ENCODE results near the gene CLEC10A.
"Not testable (repeated sequence)": the region's sequence is repeated elsewhere in the genome, so short reads cannot be mapped to it uniquely, and the experiment has no call there.

CLEC10A gene

DNA sequence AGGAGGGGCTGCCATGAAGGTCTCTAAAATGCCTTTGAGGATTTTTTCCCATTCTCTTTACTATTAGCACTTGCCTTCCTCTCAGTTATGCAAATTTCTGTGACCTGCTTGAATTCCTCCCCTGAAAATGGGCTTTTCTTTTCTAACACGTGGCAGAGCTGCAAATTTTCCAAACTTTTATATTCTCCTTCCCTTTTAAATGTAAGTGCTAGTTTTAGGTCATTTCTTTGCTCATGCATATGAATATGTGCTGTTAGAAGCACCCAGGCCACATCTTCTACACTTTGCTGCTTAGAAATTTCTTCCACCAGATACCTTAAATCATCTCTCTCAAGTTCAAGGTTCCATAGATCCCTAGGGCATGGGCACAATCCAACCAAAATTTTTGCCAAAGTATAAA lies 11.8 kb downstream of the CLEC10A start:
- no peak for DNase-seq

DNA sequence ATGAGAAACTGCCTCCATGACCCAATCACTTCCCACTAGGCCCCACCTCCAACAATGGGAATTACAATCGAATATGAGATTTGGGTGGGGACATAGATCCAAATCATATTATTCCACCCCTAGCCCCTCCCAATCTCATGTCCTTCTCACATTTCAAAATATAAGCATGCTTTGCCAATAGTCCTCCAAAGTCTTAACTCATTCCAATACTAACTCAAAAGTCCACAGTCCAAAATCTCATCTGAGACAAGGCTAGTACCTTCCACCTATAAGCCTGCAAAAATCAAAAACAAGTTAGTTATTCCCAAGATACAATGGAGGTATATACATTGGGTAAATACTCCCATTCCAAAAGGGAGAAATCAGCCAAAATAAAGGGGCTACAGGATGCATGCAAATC lies 12.9 kb downstream of the CLEC10A start:
- no peak for DNase-seq

DNA sequence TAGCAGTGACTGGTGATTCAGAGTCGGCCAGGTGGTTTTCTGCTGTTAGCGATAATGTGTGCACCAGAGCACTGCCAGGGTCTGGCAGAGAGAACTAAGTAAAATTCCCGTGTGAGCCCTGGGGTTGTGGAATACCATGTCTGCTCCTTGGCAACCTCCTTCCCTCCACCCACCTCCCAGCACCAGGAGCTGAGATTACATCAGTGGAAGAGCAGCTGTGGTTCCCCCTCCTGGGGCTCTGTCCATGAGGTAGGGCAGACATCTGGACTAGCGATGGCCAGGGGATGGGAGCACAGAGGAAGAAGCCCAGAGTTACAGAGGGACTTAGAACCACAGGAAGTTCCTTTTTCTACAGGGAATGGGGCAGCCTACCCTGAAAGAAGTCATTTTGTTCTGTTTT lies 15.8 kb downstream of the CLEC10A start:
- DNase-seq, result no peak

DNA sequence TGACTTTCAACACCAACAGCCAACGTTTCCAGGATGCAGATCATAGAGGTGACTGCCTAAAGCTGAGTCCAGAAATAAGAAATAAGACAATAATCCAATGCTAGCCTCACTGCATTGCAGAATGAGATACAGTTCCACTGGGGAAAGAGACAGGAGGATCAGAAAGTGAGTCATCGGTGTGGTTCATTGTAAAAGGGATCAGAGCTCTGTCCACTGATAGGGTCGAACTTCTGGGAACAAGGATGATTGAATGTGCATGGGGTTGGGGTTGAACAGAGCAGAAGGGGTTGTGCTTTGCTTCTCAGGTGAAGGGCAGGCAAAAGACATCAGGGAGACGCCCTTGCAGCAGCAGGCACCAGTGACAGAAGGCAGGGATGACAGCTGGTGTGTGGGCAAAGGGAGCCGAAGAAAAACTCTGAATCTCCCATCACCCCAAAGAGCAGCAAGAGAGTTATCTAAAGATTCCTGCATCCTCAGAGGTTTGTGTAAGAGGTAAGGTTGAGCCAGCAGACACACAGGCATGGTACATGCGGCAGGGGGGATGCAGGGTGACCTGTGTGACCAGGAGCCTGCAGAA lies 16.4 kb downstream of the CLEC10A start:
- no peak for DNase-seq

DNA sequence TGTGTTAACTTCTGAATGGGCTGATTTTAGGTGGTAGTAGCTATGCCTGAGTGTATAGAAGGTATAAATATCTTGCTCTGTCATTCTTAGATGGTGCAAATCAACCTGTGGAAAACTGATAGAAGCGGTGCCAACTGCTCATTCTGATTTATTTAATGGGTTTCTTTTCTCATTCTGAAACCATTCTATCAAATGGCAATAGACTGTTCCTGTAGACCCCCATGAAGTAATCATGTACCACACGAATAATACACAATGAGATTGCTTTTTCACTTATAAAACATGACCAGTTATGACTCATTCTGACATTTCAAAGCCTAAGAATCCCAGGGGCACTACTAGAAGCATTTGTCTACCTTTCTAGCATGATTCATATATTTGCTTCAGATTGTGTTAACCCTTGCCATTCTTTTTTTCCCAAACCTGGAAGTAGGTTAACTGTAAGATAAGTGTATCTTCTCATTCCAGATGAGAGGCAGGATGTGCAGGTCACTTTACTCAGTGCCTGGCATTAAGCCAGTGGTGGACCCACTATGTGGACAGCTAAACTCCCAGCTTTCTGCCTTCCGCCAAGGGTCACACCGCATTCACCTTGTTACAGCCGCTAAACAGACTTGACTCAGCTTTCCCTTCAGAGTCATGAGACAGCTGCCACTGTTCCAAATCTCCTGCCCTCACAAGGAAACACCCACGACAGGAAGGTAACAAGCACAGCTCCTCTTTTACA lies 19.7 kb downstream of the CLEC10A start:
- DNase-seq, result no peak

DNA sequence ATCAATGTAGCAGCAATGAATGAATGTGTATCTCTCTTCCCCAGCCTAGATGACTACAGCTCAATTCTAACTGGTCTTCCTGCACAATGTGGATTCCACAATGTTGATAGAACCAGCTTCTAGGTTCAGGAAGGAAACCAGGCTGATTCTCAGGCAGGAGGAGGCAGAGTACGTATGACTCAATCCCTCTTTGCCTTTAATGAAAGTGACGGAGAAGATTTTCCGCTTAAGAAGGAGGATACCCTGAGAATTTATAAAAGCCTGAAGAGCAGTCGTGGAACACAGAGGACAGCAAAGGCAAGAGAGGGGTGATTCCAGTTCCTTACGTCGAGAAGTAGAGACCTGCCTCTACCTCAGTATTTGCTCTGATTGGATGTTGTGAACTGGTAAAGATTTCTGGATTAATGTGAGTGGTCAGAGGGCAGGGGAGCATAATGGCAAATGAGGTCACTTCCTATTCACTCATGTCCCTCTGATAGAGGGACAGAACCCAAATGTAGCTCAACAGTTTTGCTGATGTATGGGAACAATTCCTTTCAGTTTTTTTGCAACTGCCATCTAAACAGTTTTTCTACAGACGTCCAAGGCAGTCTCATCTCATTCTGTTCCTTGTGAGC lies 21.1 kb downstream of the CLEC10A start:
- no peak for DNase-seq

DNA sequence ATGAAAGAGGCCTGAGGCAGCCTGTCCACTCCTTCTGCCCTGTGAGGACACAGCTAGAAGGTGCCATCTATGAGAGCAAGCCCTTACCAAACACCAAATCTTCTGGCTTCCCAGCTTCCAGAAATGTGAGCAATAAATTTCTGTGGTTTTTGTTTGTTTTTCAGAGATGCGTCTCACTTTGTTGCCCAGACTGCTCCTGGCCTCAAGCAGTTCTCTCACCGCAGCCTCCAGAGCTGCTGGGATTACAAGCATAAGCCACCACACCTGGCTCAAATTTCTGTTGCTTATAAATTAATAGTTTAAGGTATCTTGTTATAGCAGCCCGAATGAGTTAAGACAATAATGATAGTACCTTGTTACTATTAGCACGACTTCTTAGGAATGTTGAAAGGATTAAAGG lies 23.7 kb downstream of the CLEC10A start:
- no peak for DNase-seq

DNA sequence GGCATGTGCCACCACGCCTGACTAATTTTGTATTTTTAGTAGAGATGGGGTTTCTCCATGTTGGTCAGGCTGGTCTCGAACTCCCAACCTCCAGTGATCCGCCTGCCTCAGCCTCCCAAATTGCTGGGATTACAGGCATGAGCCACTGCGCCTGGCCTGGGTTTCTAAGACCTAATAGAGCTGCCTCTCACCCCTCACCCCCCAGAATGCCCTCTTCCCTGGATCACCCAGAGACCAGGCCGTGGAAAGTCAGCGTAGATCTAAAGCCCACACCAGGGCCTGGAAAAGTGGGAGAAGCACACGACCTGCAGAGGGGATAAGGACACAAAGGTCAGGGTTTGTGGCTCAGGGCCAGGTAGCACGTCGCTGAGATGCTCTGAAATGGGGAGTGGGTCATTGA lies 29.5 kb downstream of the CLEC10A start:
- DNase-seq, result not testable (repeated sequence)

DNA sequence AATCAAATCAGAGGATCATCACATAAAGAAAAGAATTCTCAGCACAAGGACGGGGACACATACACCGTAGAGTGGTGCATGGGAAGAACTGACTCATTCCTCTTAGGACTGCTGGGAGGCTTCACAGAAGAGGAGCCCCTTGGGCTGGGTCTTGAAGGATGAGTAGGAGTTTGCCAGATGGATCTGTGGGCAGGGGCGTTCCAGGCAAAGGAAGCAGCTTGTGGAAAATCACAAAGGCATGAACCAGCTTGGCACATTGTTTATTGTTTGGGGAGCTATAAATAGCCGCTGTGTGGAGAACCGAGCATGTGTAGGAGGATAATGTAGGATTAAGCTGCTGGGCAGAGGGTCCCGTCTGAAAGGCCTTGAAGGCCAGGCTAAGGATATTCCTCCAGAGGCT lies 31.1 kb downstream of the CLEC10A start:
- no peak for DNase-seq

DNA sequence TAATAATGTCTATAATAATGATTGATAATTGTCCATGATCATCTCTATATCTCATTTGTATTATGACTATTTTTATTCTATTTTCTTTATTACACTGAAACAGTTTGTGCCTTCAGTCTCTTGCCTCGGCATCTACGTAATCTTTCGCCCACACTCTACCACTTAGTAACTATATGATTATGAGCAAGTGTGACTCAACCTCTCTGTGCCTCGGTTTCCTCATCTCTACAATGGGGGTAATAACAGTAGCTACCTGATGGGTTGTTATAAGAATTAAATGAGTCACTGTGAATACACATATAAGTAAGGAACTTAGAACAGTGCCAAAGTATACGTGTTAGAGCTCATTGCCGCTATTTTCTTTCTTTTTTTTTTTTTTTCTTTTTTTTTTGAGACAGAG lies 32.5 kb downstream of the CLEC10A start:
- no peak for DNase-seq

DNA sequence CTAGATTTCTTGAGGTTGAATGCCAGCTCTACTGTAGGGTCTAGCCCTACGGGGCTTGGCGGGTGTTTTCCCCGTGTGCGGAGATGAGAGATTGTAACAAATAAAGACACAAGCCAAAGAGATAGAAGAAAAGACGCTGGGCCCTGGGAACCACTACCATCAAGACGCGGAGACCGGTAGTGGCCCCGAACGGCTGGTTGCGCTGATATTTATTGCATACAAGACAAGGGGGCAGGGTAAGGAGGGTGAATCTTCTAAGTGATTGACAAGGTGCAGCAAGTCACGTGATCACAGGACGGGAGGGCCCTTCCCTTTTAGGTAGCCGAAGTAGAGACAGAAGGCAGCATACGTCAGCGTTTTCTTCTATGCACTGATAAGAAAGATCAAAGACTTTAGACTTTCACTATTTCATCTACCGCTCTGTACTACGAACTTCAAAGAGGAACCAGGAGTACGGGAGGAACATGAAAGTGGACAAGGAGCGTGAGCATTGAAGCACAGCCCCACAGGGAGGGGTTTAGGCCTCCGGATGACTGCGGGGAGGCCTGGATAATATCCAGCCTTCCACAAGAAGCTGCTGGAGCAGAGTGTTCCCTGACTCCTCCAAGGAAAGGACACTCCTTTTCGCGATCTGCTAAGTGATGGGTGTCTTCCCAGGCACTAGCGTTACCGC lies 33.2 kb downstream of the CLEC10A start:
- DNase-seq, result peak; percentile 57

DNA sequence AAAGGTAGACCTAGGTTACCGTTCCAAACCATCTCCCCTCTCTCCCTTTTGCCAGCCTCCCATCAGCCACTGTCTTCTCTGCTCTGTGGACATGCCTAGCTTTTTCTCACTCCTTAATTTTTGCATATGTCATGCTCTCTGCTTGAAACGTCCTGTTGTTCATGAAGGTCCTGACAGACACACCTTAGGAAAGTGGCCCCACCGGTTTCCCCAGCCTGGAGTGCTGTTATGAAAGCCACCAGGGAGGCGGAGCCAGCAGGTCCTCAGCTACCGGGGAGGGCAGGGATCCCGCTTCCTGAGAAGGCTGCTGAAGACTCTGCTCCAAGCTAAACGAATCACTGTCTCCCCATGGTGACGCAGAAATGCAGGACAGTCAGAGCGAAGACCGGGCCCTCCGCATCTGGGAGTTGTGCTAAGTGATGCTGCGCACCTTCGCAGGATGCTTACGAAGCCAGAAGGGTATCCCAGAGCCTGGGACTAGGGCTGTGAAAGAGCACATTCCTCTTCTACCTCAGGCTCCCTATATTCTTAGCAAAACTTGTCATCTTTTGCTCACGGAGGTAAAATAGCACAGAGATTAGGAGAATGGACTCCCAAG lies 33.8 kb downstream of the CLEC10A start:
- no peak for DNase-seq

DNA sequence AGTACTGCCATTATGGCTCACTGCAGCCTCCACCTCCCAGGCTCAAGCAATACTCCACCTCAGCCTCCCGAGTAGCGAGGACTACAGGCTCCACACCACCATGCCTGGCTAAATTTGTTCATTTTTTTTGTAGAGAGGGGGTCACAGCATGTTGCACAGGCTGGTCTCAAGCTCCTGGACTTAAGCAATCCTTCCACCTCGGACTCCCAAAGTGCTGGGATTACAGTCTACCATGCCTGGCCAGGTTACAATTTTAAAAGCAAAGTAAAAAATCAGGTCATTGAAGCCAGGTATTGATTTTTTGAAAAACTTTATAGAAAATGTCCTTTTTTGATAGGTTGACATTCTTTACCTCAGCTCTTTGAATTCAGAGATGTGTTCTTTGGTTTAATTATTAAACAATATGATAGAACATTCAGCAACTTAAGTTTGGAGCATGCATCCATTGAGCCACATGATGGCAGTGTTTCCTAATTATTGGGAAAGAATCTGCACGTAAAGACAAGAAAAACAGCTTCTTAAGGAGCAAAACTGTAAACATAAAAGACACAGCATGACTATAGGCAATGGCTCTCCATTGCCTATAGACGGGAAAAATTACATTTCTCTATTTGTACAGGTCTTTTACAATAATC lies 34.4 kb downstream of the CLEC10A start:
- DNase-seq, result no peak

DNA sequence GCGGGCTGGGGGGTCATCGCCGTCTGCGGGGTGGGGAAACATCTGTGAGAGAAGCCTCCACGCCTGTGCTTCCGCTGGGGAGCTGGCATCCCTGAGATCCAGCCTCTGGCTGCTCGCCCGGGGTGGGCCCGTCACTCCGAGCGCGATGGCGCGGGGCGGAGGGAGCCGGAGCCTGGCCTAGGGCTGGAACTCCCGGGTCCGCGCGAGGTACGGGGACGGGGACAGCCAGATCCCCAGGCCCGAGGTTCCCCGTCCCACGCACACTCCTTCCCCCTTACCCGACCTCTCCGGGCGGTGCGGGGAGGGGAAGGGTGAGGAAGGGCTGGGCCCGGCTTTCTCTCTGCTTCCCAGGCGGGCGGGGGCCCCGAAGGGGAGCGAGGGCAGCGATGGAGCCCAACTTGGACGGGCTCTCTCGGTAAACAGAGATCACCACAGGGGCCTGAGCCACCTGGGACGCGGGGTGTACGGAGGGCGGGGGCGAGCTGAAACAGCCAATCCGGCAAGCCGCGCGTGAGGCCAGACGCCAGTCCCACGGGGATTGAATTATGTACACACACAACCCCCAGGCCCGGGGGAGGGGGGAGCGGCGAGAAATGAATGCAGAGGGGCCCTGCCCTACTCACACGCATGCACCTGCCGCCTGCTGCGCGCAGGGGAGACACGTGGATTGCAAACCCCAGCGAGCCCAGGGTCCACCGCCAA lies 36.4 kb downstream of the CLEC10A start, which contains the start of gene SLC16A11:
SLC16A11 (minus strand) TSS at position 596 of the 702 bp plus-strand sequence; CDS start at position 17, 579 bp downstream.
- DNase-seq, result no peak

DNA sequence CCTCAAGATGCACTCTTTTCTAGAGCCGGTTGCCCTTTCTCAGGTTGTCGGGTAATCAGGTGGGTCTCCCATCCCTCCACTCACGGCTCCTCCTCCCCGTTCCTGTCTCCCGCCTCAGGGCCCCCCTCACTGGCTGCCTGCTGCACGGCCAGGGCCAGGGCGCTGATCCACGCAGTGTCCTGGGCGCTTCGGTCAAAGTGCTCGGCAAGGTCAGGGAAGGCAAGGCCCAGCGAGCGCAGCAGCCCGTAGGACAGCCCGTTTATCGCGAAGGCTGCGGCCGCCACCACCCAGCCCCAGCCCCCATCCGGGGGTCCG lies 36.9 kb downstream of the CLEC10A start:
- no peak for DNase-seq

DNA sequence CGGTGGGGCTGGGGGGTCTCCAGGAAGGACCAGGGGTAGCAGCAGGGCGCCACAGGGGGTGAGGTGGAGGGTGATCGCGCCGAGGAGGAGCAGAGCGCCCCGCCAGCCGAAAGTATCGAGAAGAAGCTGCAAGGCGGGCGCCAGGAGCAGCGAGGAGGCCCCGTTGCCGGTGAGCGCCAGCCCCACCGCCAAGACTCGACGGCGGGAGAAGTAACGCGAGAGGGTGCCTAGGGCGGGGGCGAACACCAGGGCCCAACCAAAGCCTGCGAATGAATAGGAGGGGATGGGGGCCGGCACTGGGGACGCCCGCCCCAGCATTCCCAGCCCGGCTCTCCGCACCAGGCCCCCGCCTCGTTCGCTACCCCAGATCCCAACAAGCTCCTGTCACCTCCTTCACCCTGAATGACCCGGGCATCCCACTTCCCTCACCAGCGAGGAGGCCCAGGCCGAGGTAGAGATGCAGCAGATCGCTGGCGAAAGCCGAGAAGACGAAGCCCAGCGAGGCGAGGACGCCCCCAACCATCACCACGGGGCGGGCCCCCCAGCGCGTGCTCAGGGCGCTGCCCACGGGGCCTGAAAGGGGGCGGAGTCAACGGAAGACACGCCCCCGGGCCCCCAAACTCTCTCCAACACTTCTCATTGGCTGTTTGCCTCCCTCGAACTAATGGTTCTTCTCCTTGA lies 37.4 kb downstream of the CLEC10A start:
- DNase-seq, result no peak

DNA sequence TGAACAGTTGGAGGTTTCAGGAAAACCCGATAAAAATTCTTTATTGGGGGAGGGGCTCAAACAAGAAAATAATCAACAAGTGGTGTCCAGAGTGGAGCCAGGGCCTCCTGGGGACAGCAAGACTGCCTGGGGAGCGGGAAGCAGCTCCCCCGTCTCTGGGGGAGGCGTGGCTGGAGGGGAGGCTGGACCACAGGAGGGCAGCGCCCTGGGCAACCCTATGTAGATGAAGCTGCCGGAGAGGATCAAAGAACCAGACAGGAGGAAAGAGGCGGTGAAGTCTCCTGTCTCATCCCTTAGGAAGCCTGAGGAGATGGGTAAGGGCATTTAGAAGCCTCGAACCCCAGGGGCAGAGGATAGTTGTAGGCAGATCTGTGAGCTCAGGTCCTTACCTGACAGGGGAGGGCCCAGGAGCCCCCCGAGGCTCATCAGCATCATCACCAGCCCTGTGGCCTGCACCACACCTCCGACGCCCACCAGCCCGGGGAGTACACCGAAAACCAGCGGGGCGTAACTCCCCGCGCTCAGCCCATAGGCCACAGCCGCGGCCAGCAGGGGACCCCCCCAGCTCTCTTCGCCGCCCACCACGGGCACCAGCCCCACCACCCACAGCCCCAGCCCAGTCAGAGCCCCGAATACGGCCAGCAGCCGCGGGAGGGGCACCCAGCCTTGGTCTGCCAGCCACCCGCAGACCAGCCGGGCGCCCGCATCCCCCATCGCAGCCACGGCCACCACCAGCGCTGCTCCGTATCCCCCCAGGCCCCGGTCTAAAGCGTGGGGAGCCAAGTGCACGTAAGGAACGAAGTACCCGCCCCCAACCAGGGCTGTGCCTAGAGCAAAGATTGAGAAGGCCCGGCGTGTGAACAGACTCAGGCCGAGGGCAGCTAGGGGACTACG lies 38.2 kb downstream of the CLEC10A start:
- no peak for DNase-seq

DNA sequence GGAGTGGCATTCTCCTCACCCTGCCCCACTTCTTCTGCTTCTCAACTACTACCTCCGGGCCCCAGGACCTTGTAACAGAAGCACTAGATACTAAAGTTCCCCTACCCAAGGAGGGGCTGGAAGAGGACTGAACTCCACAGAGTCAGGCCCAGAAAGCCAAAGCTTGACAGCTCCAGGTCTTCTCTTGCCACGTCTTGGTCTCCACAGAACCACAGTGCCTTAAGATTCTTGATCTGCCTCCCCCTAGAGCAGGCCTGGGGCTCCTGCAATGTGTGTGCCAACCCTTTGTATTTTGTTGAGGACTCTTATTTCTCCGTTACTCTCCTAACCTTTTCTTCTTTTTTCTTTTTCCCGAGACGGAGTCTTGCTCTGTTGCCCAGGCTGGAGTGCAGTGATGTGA lies 40.2 kb downstream of the CLEC10A start:
- DNase-seq, result no peak

DNA sequence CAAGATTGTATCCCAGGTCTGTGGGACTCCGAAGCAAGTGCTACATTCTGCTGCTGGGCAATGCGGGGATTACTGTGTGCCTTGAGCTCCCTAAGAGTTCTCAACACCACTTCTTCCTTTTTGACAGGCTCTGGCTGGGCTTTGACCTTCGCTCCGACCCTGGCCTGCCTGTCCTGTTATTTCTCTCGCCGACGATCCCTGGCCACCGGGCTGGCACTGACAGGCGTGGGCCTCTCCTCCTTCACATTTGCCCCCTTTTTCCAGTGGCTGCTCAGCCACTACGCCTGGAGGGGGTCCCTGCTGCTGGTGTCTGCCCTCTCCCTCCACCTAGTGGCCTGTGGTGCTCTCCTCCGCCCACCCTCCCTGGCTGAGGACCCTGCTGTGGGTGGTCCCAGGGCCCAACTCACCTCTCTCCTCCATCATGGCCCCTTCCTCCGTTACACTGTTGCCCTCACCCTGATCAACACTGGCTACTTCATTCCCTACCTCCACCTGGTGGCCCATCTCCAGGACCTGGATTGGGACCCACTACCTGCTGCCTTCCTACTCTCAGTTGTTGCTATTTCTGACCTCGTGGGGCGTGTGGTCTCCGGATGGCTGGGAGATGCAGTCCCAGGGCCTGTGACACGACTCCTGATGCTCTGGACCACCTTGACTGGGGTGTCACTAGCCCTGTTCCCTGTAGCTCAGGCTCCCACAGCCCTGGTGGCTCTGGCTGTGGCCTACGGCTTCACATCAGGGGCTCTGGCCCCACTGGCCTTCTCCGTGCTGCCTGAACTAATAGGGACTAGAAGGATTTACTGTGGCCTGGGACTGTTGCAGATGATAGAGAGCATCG lies 41.8 kb downstream of the CLEC10A start:
- DNase-seq, result no peak
